Dendritic cell treated with granulocyte-macrophage colony-stimulating factor and Interleukin-4, amounts not matched to agents 40 ng/mL and 50 ng/mL, for 4 days (primary cell): ENCODE results near the gene GABBR2.

ENCODE experiments used
- H3K27ac Mint-ChIP-seq: one replicate; pipeline ENCODE4 v1.8.0; 2022; ENCODE audit warnings: mild to moderate bottlenecking, mixed read lengths
- H3K27me3 Mint-ChIP-seq: one replicate; pipeline ENCODE4 v1.8.0; 2022; ENCODE audit warnings: mild to moderate bottlenecking, mixed read lengths
- H3K36me3 Mint-ChIP-seq: one replicate; pipeline ENCODE4 v1.8.0; 2022; ENCODE audit warnings: low read depth, mixed read lengths
- H3K4me1 Mint-ChIP-seq: one replicate; pipeline ENCODE4 v1.8.0; 2022; ENCODE audit warnings: low read depth, mixed read lengths
- H3K4me3 Mint-ChIP-seq: one replicate; pipeline ENCODE4 v1.8.0; 2022; ENCODE audit warnings: mild to moderate bottlenecking, moderate library complexity, mixed read lengths
- H3K9me3 Mint-ChIP-seq: one replicate; pipeline ENCODE4 v1.8.0; 2022; ENCODE audit warnings: mixed read lengths
- intact Hi-C: fragments of 100-400 bp; cut with micrococcal nuclease; formaldehyde crosslinking; loops from one replicate; pipeline ENCODE4 v1.15.0; 2022

Gene GABBR2

GRCh38 chr9:98612061-98612752, 96.5 kb downstream of the GABBR2 start:
- Mint-ChIP-seq H3K27me3 (peaks cover 18% of the 10 kb centered on the region), H3K27ac (no peak overlapping the region), H3K4me1 (no peaks in the 10 kb centered on the region), H3K4me3 (no peak overlapping the region), H3K9me3 (no peaks in the 10 kb centered on the region), H3K36me3 (no peaks in the 10 kb centered on the region)
- intact Hi-C loops: no loop called here

DNA sequence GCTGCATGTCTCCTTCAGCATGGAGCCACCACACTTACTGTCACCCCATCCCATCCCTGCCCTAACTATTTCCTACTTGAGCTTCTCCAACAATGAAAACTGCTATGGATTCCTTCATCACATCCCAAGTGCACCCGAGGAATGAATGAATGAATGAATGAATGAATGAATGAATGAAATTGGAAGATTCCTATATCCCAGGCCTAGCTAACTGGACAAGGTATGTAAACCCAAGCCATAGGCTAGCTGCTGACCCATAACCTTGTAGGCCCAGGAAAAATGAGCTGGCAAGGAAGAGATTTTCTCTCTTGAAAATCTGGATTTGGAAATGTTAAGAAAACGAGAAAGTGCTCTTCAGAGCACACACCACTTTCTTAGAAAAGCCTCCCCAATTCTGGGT, 97.4 kb downstream of the GABBR2 start:
- Mint-ChIP-seq H3K36me3 (no peaks in the 10 kb centered on the region), H3K4me1 (no peaks in the 10 kb centered on the region), H3K9me3 (no peaks in the 10 kb centered on the region), H3K27me3 (peaks cover 15% of the 10 kb centered on the region), H3K4me3 (no peak overlapping the region), H3K27ac (no peak overlapping the region)
- intact Hi-C loops: no loop called here

GRCh38 chr9:98610711-98611110, 98.0 kb downstream of the GABBR2 start:
- intact Hi-C loops: no loop called here
- H3K9me3 Mint-ChIP-seq: no peaks in the 10 kb centered on the region
- H3K36me3 Mint-ChIP-seq: no peaks in the 10 kb centered on the region

DNA sequence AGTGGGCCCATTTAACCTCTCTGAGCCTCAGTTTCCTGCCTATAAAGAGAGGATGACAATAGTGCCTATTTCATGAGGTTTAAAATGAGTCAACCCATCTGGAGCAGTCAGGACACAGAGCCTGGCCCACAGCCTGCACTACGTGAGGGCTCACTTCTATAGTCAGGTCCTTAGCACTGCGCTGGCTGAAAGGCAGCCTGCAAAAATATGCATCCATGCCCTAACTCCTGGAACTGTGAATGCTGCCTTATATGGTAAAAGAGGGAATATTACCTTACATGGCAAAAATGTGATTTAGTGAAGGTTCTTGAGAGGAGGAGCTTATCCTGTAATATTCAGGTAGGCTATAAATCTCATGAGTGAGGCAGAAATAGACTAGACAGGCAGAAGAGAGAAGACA, 98.5 kb downstream of the GABBR2 start:
- no peak overlapping the region for H3K4me3 Mint-ChIP-seq
- intact Hi-C loops: no loop called here
- no peaks in the 10 kb centered on the region for H3K36me3 Mint-ChIP-seq
- H3K27me3 Mint-ChIP-seq: peaks cover 13% of the 10 kb centered on the region
- no peak overlapping the region for H3K27ac Mint-ChIP-seq
- no peaks in the 10 kb centered on the region for H3K9me3 Mint-ChIP-seq
- no peaks in the 10 kb centered on the region for H3K4me1 Mint-ChIP-seq

More at GRCh38 chr9:98610711-98611110, 98.0 kb downstream of the GABBR2 start:
- H3K27ac Mint-ChIP-seq: no peak overlapping the region
- no peak overlapping the region for H3K4me3 Mint-ChIP-seq
- H3K4me1 Mint-ChIP-seq: no peaks in the 10 kb centered on the region
- peaks cover 15% of the 10 kb centered on the region for H3K27me3 Mint-ChIP-seq

GRCh38 chr9:98609646-98610045, 99.1 kb downstream of the GABBR2 start:
- intact Hi-C loops: no loop called here
- Mint-ChIP-seq H3K36me3 (no peaks in the 10 kb centered on the region), H3K27me3 (peaks cover 15% of the 10 kb centered on the region), H3K4me1 (no peaks in the 10 kb centered on the region), H3K9me3 (no peaks in the 10 kb centered on the region), H3K4me3 (no peak overlapping the region), H3K27ac (no peak overlapping the region)

GRCh38 chr9:98607787-98608186, 100.9 kb downstream of the GABBR2 start:
- Mint-ChIP-seq H3K36me3 (no peaks in the 10 kb centered on the region), H3K9me3 (no peaks in the 10 kb centered on the region), H3K4me3 (no peak overlapping the region), H3K27ac (no peak overlapping the region), H3K27me3 (peaks cover 18% of the 10 kb centered on the region), H3K4me1 (no peaks in the 10 kb centered on the region)
- intact Hi-C loops: no loop called here

DNA sequence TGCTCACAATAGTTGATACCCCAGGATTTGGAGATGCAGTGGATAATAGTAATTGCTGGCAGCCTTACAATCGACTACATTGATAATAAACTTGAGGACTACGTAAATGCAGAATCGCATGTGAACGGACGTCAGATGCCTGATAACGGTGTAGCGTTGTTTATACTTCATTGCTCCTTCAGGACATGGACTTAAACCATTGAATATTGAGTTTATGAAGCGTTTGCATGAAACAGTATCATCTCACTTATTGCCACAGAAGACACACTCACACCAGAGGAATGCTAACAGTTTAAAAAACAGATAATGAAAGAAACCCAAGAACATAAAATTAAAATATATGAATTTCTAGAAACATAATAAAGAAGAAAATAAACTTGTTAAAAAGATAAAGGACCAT, 101.6 kb downstream of the GABBR2 start:
- H3K9me3 Mint-ChIP-seq: no peaks in the 10 kb centered on the region
- intact Hi-C loops: no loop called here
- no peaks in the 10 kb centered on the region for H3K4me1 Mint-ChIP-seq
- H3K36me3 Mint-ChIP-seq: no peaks in the 10 kb centered on the region
- no peak overlapping the region for H3K27ac Mint-ChIP-seq
- no peak overlapping the region for H3K4me3 Mint-ChIP-seq
- H3K27me3 Mint-ChIP-seq: peaks cover 19% of the 10 kb centered on the region

DNA sequence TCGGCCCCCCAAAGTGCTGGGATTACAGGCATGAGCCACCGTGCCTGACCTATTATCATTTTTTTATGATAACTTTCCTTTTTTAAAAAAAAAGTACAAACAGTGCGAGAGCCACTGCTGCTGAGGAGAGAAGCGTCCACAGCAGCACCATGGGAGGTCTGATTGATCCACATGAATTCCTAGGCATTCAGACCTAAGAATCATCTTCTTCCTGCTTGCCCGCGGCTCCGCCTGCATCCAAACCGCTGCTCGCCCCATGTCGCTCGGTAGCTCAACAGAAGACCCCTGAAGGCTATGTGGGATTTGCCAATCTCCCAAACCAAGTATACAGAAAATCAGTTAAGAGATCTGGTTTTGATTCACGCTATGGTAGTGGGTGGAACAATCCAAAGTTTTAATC, 102.0 kb downstream of the GABBR2 start:
- H3K27ac Mint-ChIP-seq: no peak overlapping the region
- no peaks in the 10 kb centered on the region for H3K4me1 Mint-ChIP-seq
- intact Hi-C loops: no loop called here
- H3K4me3 Mint-ChIP-seq: no peak overlapping the region
- H3K9me3 Mint-ChIP-seq: no peaks in the 10 kb centered on the region
- H3K36me3 Mint-ChIP-seq: no peaks in the 10 kb centered on the region
- H3K27me3 Mint-ChIP-seq: peaks cover 22% of the 10 kb centered on the region

DNA sequence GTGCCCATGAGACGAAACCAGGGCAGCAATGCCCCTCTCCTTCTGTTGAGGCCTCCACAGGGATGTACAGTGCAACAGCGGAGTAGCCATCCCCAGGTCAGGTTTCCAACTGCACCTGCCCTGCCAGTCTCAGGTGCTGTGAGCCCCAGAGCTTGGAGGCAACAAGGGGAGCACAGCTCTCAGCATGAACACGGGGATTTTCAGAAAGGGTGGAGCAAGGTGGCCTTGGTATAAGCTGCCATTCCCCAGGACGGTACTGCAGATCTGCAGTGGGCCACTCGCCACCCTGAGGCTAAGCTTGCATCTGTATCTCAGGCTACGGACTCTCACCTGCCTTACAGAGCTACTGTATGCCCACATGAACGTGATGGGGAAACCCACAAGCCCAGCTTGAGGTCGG, 103.6 kb downstream of the GABBR2 start:
- no peaks in the 10 kb centered on the region for H3K36me3 Mint-ChIP-seq
- intact Hi-C loops: no loop called here
- H3K4me1 Mint-ChIP-seq: no peaks in the 10 kb centered on the region
- H3K27ac Mint-ChIP-seq: no peak overlapping the region
- no peak overlapping the region for H3K4me3 Mint-ChIP-seq
- H3K9me3 Mint-ChIP-seq: no peaks in the 10 kb centered on the region
- peaks cover 26% of the 10 kb centered on the region for H3K27me3 Mint-ChIP-seq

DNA sequence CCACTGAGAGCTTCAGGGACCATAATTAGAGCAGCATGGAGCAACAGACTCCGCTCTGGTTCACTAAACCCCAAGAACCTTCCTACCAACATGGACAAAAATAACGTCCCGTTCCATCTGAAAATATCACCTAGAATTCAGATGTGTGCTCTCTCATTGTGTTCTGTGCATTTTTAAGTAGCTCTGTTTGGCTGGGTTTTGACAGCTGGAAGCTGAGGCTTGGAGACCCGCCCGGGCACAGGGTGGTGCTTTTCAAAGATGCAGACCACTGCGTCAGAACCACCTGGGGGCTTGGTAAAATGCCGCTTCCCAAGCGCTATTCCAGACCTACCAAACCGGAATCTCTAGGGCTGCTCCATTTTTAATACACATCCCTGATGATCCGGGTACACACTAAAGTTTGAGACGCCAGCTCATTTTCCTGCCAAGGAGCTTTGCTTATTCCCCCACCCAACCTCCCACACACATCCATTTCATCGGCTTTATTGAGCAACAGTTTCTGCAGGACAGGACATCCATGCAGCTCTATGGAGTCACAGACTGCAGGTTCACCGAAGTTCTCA, 104.8 kb downstream of the GABBR2 start:
- no peaks in the 10 kb centered on the region for H3K4me1 Mint-ChIP-seq
- H3K36me3 Mint-ChIP-seq: no peaks in the 10 kb centered on the region
- no peaks in the 10 kb centered on the region for H3K9me3 Mint-ChIP-seq
- H3K27me3 Mint-ChIP-seq: peaks cover 20% of the 10 kb centered on the region
- intact Hi-C loops: no loop called here
- no peak overlapping the region for H3K4me3 Mint-ChIP-seq
- H3K27ac Mint-ChIP-seq: no peak overlapping the region

GRCh38 chr9:98602839-98603500, 105.8 kb downstream of the GABBR2 start:
- intact Hi-C loops: no loop called here
- Mint-ChIP-seq H3K27me3 (peaks cover 20% of the 10 kb centered on the region), H3K27ac (no peak overlapping the region), H3K4me1 (no peaks in the 10 kb centered on the region), H3K4me3 (no peak overlapping the region), H3K36me3 (no peaks in the 10 kb centered on the region), H3K9me3 (no peaks in the 10 kb centered on the region)

- no peaks in the 10 kb centered on the region for H3K9me3 Mint-ChIP-seq
- no peak overlapping the region for H3K27ac Mint-ChIP-seq
- intact Hi-C loops: no loop called here
Observed at GRCh38 chr9:98600631-98601030, 108.1 kb downstream of the GABBR2 start.

DNA sequence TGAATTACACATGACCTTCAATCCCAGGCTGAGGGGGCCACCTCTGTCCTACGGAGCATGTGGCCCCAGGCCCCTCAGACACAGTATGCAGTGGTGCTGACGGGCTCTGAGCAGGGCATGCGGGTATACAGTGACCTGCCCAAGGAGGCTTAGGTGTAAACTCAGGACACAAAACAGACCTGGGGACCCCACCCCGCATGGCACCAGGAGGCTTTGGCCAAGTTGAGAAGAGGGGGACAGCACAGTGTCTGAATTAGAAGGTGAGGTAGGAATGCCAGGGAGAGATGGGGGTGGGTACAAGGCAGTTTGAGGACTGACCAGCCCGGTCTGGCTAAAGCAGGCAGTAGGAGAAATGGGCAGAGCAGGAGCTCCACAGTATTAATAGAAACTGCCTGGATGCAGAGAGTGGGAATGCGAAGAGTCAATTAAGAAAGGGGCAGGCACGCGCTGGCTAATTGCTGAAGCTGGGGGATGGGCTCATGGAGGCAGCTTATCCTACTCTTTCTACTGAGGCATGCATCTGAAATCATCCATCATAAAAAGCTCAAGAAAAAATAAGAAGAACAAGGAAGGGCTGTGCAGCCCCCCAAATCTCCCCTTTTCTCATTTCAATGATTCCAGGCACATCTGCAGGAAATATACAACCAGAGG, 109.0 kb downstream of the GABBR2 start:
- Mint-ChIP-seq H3K4me3 (no peak overlapping the region), H3K27ac (no peak overlapping the region), H3K27me3 (peaks cover 18% of the 10 kb centered on the region), H3K36me3 (no peaks in the 10 kb centered on the region), H3K9me3 (no peaks in the 10 kb centered on the region), H3K4me1 (no peaks in the 10 kb centered on the region)
- intact Hi-C loops: no loop called here

More at GRCh38 chr9:98600631-98601030, 108.1 kb downstream of the GABBR2 start:
- Mint-ChIP-seq H3K36me3 (no peaks in the 10 kb centered on the region), H3K4me1 (no peaks in the 10 kb centered on the region), H3K27me3 (peaks cover 19% of the 10 kb centered on the region), H3K4me3 (no peak overlapping the region)

- H3K4me3 Mint-ChIP-seq: no peak overlapping the region
- H3K27ac Mint-ChIP-seq: no peak overlapping the region
- intact Hi-C loops: no loop called here
- peaks cover 18% of the 10 kb centered on the region for H3K27me3 Mint-ChIP-seq
- H3K4me1 Mint-ChIP-seq: no peaks in the 10 kb centered on the region
- H3K36me3 Mint-ChIP-seq: no peaks in the 10 kb centered on the region
- H3K9me3 Mint-ChIP-seq: no peaks in the 10 kb centered on the region
Observed at GRCh38 chr9:98598861-98599260, 109.9 kb downstream of the GABBR2 start.
